SU-DHL-6 (cell line): Measurements from ENCODE around the gene MBD3L5.

ENCODE experiments used
- CTCF ChIP-seq: fragments of 200-600 bp; sonication (generic); IDR thresholded peaks from one replicate; pipeline ENCODE4 v1.5.1; 2017; ENCODE audit warnings: antibody characterized with exemption, mild to moderate bottlenecking, low read length, moderate library complexity; ENCODE audit not compliant: insufficient read depth, poor library complexity, severe bottlenecking
- EZH2phosphoT487 ChIP-seq: fragments of 200-600 bp; sonication (generic), shearing (Covaris generic); conservative IDR thresholded peaks from 2 replicates; pipeline ENCODE4 v1.6.1; 2018; ENCODE audit warnings: mild to moderate bottlenecking, antibody characterized with exemption, low read length, moderate library complexity, mixed read lengths

- TF ChIP-seq CTCF (no peak), EZH2phosphoT487 (no peak)
Measured at GRCh38 chr19:6983448-6983847, 46.9 kb upstream of the MBD3L5 start.
